ENCODE results near the gene APOL6.
"Not testable (repeated sequence)": the region's sequence is repeated elsewhere in the genome, so short reads cannot be mapped to it uniquely, and the experiment has no call there.

The APOL6 gene

DNA sequence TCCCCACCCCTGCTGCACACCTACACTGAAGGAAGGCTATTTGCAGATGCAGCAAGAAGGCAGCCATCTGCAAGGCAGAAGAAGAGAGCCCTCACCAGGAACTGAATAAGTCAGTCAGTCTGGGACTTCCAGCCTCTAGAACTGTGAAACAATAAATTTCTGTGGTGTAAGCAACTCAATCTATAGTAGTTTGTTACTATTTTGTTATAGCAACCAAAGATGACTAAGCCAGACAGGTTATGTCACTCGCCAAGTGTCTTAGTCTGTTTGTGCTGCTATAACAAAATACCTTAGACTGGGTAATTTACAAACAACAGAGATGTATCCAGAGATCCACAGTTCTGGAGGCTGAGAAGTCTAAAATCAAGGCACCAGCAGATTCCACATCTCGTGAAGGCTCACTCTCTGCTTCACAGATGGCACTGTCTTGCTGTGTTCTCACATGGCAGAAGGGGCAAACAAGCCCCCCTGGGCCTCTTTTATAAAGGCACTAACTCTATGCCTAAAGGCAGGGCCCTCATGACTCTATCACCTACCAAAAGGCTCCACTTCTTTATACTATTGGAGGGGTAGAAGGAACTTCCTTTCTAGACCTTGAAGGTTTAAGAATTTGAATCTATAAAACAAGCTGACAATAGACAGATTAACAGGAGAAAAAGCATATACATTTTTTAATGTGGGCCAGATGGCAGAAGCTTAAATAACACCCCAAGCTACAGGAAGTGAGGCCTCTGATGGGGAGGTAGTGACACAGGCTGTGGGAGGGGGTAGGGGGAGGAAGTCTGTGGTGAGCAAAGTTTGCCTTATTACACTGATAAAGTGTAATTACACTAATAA, 12.3 kb downstream of the APOL6 start:
- TF ChIP-seq SUZ12 (IDR thresholded peaks at IDR 0.05) (no peak), BHLHE40 (IDR thresholded peaks at IDR 0.05; ENCODE audit: borderline replicate concordance) (no peak), HDGF (IDR thresholded peaks at IDR 0.05; ENCODE audit: borderline replicate concordance) (no peak), NFRKB (IDR thresholded peaks at IDR 0.05) (no peak), ELF4 (IDR thresholded peaks at IDR 0.05) (no peak), FOXA1 (IDR thresholded peaks at IDR 0.05) (no peak), FOXM1 (IDR thresholded peaks at IDR 0.05; ENCODE audit: borderline replicate concordance) (no peak), TARDBP (IDR thresholded peaks at IDR 0.05) (no peak), FOXK2 (IDR thresholded peaks at IDR 0.05) (no peak)
- DNase-seq (ENCODE audit: extremely low spot score) = no peak
- ChIA-PET CTCF (no interaction called here), POLR2A (no interaction called here)

DNA sequence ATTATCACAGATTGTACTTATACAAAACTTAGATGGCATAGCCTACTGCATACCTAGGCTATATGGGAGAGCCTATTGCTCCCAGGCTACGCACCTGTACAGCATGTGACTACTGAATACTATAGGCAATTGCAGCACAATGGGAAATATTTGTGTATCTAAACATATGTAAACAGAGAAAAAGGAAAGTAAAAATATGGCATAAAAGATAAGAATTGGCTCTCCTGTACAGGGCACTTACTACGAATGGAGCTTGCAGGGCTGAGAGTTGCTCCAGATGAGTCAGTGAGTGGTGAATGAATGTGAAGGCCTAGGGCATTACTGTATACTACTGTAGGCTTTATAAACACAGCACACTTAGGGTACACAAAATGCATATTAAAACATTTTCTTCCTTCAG, 13.2 kb downstream of the APOL6 start:
- POLR2A ChIA-PET = no interaction called here
- TF ChIP-seq HDGF (IDR thresholded peaks at IDR 0.05; ENCODE audit: borderline replicate concordance) = no peak
- no peak for TF ChIP-seq TARDBP (IDR thresholded peaks at IDR 0.05)
- no peak for TF ChIP-seq L3MBTL2 (conservative IDR thresholded peaks at IDR 0.05)
- TF ChIP-seq ZNF384 (IDR thresholded peaks at IDR 0.05) = no peak
- TF ChIP-seq BHLHE40 (IDR thresholded peaks at IDR 0.05; ENCODE audit: borderline replicate concordance) = no peak
- TF ChIP-seq, protein P1, sequence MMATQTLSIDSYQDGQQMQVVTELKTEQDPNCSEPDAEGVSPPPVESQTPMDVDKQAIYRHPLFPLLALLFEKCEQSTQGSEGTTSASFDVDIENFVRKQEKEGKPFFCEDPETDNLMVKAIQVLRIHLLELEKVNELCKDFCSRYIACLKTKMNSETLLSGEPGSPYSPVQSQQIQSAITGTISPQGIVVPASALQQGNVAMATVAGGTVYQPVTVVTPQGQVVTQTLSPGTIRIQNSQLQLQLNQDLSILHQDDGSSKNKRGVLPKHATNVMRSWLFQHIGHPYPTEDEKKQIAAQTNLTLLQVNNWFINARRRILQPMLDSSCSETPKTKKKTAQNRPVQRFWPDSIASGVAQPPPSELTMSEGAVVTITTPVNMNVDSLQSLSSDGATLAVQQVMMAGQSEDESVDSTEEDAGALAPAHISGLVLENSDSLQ (IDR thresholded peaks at IDR 0.05) = no peak
- no peak for TF ChIP-seq FOXM1 (IDR thresholded peaks at IDR 0.05; ENCODE audit: borderline replicate concordance)
- no peak for TF ChIP-seq ARNT (IDR thresholded peaks at IDR 0.05)
- TF ChIP-seq LEF1 (IDR thresholded peaks at IDR 0.05; ENCODE audit: borderline replicate concordance) = no peak
- TF ChIP-seq SP1 (IDR thresholded peaks at IDR 0.05) = no peak
- TF ChIP-seq NFRKB (IDR thresholded peaks at IDR 0.05) = no peak
- no peak for TF ChIP-seq ELF4 (IDR thresholded peaks at IDR 0.05)
- TF ChIP-seq CTBP1 (IDR thresholded peaks at IDR 0.05; ENCODE audit: borderline replicate concordance) = no peak
- no peak for TF ChIP-seq FOXA1 (IDR thresholded peaks at IDR 0.05)
- TF ChIP-seq SUZ12 (IDR thresholded peaks at IDR 0.05) = no peak
- no peak for TF ChIP-seq FOXK2 (IDR thresholded peaks at IDR 0.05)
- no peak for DNase-seq (ENCODE audit: extremely low spot score)
- CTCF ChIA-PET = no interaction called here

DNA sequence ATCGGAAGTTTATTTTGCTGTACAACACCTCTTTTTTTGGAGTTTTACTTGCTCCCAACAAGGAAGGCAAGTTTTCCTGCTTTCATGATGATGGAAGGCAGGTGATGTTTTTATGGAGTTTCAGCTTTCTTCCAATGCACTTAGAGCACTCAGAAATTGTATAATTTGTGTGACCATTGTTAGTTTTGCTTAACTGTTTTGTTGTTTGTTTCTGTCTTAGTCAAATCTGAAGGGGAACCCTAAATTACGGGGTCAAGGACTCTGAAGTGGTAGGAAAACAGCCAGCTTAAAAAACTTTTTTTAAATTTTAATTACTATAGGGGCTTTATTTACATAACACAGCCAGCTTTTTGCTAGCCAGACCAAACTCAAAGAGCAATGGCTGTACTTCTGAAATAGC, 14.7 kb downstream of the APOL6 start:
- TF ChIP-seq, protein P1 (IDR thresholded peaks at IDR 0.05) = no peak
- no peak for TF ChIP-seq CTBP1 (IDR thresholded peaks at IDR 0.05; ENCODE audit: borderline replicate concordance)
- TF ChIP-seq L3MBTL2 (conservative IDR thresholded peaks at IDR 0.05) = no peak
- TF ChIP-seq FOXA1 (IDR thresholded peaks at IDR 0.05) = no peak
- no peak for TF ChIP-seq TARDBP (IDR thresholded peaks at IDR 0.05)
- no peak for TF ChIP-seq FOXK2 (IDR thresholded peaks at IDR 0.05)
- POLR2A ChIA-PET = no interaction called here

DNA sequence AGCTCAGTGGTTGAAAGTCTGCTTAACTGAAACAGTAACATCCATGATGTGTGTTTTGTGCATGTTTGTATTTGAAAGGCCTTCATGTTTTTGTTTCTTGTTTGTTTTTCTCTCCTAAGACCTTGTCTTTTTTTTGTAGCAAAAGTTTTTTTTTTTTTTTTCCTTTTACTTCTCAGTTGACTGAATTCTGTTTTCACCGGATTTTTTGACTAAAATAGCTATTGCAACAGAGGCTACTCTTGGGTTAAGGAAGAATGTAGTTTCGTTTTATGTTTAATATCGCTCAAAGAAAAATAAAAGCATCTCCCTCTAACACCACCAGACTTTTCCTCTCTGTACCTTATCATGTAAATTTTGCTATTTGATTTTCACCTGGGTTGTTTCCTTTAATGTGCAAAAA, 15.1 kb downstream of the APOL6 start:
- CTCF ChIA-PET = interaction anchor here (0.5 to 1.2 kb wide), 2 partner anchors 21 to 479 kb away, joined by 3 read pairs; no protein-coding TSS in a partner anchor
- DNase-seq (ENCODE audit: extremely low spot score) = no peak
- no peak for TF ChIP-seq CTBP1 (IDR thresholded peaks at IDR 0.05; ENCODE audit: borderline replicate concordance)
- no peak for TF ChIP-seq ZNF384 (IDR thresholded peaks at IDR 0.05)
- TF ChIP-seq, protein P1 (IDR thresholded peaks at IDR 0.05) = no peak
- TF ChIP-seq L3MBTL2 (conservative IDR thresholded peaks at IDR 0.05) = no peak
- no peak for TF ChIP-seq ARNT (IDR thresholded peaks at IDR 0.05)
- no peak for TF ChIP-seq FOXM1 (IDR thresholded peaks at IDR 0.05; ENCODE audit: borderline replicate concordance)
- TF ChIP-seq BHLHE40 (IDR thresholded peaks at IDR 0.05; ENCODE audit: borderline replicate concordance) = no peak
- TF ChIP-seq HDGF (IDR thresholded peaks at IDR 0.05; ENCODE audit: borderline replicate concordance) = no peak
- no peak for TF ChIP-seq SP1 (IDR thresholded peaks at IDR 0.05)
- TF ChIP-seq LEF1 (IDR thresholded peaks at IDR 0.05; ENCODE audit: borderline replicate concordance) = no peak
- no peak for TF ChIP-seq SUZ12 (IDR thresholded peaks at IDR 0.05)
- TF ChIP-seq FOXK2 (IDR thresholded peaks at IDR 0.05) = no peak
- no peak for TF ChIP-seq ELF4 (IDR thresholded peaks at IDR 0.05)
- POLR2A ChIA-PET = no interaction called here

More for the DNA sequence above, 14.7 kb downstream of the APOL6 start:
- no peak for DNase-seq (ENCODE audit: extremely low spot score)
- CTCF ChIA-PET = interaction anchor here (0.5 to 1.2 kb wide), 2 partner anchors 21 to 480 kb away, joined by 3 read pairs; no protein-coding TSS in a partner anchor

DNA sequence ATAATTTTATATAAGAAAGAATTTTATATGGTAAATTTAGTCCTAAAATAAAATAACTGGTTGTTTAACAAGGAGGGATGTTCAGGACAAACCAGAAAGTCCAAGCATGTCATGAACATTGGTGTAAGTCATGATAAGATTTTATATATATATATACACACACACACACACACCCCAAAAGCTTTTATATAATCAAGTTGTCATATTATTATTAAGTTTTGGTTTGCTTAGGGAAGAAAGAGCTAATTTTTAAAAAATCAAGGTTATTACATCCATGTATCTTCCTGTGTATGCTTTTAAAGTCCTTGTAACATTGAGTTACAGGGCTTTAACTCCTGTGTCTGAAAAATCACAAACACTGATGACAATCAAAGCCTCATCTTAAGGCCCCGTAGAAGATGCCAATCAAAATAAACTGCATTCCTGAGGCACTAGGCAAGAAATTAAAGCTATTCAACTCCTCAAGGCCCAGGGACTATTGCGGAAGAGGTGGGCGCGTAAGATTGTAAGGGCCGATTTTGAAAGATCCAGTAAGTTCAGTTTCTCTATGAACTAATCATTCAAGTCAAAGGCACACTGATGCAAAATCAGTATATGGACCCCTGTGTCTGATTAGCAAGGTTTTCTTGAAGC, 16.8 kb downstream of the APOL6 start:
- CTCF ChIA-PET = no interaction called here
- no peak for DNase-seq (ENCODE audit: extremely low spot score)
- TF ChIP-seq BHLHE40 (IDR thresholded peaks at IDR 0.05; ENCODE audit: borderline replicate concordance) (no peak), FOXA1 (IDR thresholded peaks at IDR 0.05) (no peak), ARNT (IDR thresholded peaks at IDR 0.05) (no peak), FOXK2 (IDR thresholded peaks at IDR 0.05) (no peak), HDGF (IDR thresholded peaks at IDR 0.05; ENCODE audit: borderline replicate concordance) (no peak), ZNF384 (IDR thresholded peaks at IDR 0.05) (no peak), SP1 (IDR thresholded peaks at IDR 0.05) (no peak), SUZ12 (IDR thresholded peaks at IDR 0.05) (no peak), NFRKB (IDR thresholded peaks at IDR 0.05) (no peak), LEF1 (IDR thresholded peaks at IDR 0.05; ENCODE audit: borderline replicate concordance) (no peak), L3MBTL2 (conservative IDR thresholded peaks at IDR 0.05) (no peak), TARDBP (IDR thresholded peaks at IDR 0.05) (no peak)
- TF ChIP-seq, protein P1 (IDR thresholded peaks at IDR 0.05) = no peak
- POLR2A ChIA-PET = no interaction called here

DNA sequence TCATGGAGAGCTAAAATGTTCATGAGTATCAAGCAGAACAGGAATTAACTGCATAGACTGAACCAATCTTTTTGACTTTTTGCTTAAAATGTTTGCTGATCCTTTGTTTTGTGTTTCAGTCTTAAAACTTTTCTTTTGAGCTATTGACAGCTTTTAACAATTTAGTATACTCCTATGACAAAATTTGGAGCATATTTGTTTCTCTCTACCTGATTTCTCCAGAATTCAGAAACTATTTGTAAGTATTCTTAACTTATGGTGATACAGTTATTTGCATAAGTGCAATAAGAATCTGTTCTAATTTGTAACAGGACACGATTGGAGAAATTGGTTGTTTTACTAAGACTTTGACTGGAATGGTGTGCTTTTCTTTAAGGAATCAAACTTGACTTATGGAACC, 18.5 kb downstream of the APOL6 start:
- POLR2A ChIA-PET; DNase-seq (ENCODE audit: extremely low spot score); CTCF ChIA-PET: not testable (repeated sequence)
